Right cardiac atrium (tissue), 5 donors: Measurements from ENCODE around the gene GLB1L. TPM values are rescaled to one million over a fixed set of nuclear protein-coding genes. Genes with fewer than 3 reads are reported as not detected.

Experiments
- ATAC-seq, 2 donors: fragments of 200-7000 bp; cut with Tn5 transposase; one replicate each; pipeline versions ENCODE4 v1.8.0 to v1.9.1; 2020; ENCODE audit warnings: moderate library complexity in 2 of 2, mild to moderate bottlenecking in 1 of 2
- DNase-seq, 3 donors: peaks; one replicate each; pipeline ENCODE4 v3.0.0-alpha.2; 2020
- H3K27ac ChIP-seq: one replicate; pipeline ENCODE4 v1.5.1; 2013; ENCODE audit warnings: mild to moderate bottlenecking, low read length, control low read depth, moderate library complexity
- H3K27me3 ChIP-seq: one replicate; pipeline ENCODE4 v1.6.1; 2013; ENCODE audit not compliant: control insufficient read depth, insufficient read depth
- H3K4me1 ChIP-seq: one replicate; pipeline ENCODE4 v1.6.1; 2013; ENCODE audit warnings: low read length; ENCODE audit not compliant: control insufficient read depth, insufficient read depth
- H3K4me3 ChIP-seq: one replicate; pipeline ENCODE4 v1.5.1; 2013; ENCODE audit warnings: low read length, control low read depth
- H3K9me3 ChIP-seq: one replicate; pipeline ENCODE4 v1.6.1; 2013; ENCODE audit warnings: low read length; ENCODE audit not compliant: control insufficient read depth
- WGBS: extraction: QIAGEN DNeasy Blood & Tissue Kit; methylation state at CpG from one replicate; pipeline ENCODE4 v1.1.7; 2013; 5-methylcytosine and 5-hydroxymethylcytosine counted together
- intact Hi-C, 4 donors: fragments of 100-400 bp; cut with DNase I; formaldehyde crosslinking; loops; one replicate each; pipeline versions ENCODE4 v1.11.0 to v1.14.0; 2022 to 2023
- polyA plus RNA-seq: library from polyadenylated mRNA; stranded (reverse); fragments of 200-250 nt; gene quantifications from one replicate; pipeline ENCODE4 v1.2.3, GENCODE V29; 2013
- total RNA-seq, 4 donors: library from RNA; stranded (reverse); fragmentation: NEBNext Ultra II Directional; extraction: Animal tissue kit (Norgen Biotek cat#: 25700); gene quantifications; one replicate each; pipeline ENCODE4 v1.2.1, GENCODE V29; 2021
- donor health status: healthy with polysubstance abuse.
- donor health status: DM: no; HTN: yes; CAD: no.
- donor health status: DM: no; HTN: no; CAD: no.
- donor health status: DM: no; HTN: yes; CAD: no; lungs with severe emphysema.
- donor health status: DM: yes; HTN: yes; CAD: no.

GLB1L gene
- total and polyA plus RNA-seq, 5 donors, result 2.7 to 3.8 (median 3.1) TPM

- Histone ChIP-seq H3K27me3 (no peaks in the 10 kb centered on the region), H3K27ac (peak overlapping the region; percentile 27), H3K9me3 (no peaks in the 10 kb centered on the region), H3K4me3 (peak overlapping the region; percentile 56), H3K4me1 (peaks cover 12% of the 10 kb centered on the region)
- WGBS, result 13% methylated on average over 9 of the region's 9 CpGs
- intact Hi-C loops, result no loop called here
- no peak for DNase-seq
- no peak for ATAC-seq
These were observed 7.3 kb upstream of the GLB1L start for GRCh38 chr2:219252570-219252899.

DNA sequence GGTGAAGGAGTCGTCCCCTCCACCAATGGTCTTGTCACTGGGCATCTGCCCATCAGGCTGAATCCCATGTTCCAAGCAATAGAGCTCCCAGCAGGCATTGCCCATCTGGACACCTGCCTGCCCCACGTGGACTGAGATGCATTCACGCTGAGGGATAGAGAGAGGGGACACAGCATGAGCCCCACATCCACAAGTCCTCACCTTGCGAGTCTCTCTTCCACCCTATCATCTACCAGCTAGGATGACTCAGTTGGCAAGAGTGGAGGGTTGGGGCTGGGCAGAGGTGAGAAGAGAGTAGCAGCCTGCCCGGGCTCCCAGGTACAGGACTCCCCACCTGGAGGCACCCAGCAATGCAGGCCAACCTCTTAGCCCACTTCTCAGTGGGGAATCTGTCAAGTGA, 6.8 kb upstream of the GLB1L start:
- Histone ChIP-seq H3K9me3 (no peaks in the 10 kb centered on the region), H3K4me1 (peaks cover 12% of the 10 kb centered on the region), H3K4me3 (no peak overlapping the region), H3K27ac (peak overlapping the region; percentile 0), H3K27me3 (no peaks in the 10 kb centered on the region)
- 55% methylated on average over 5 of the region's 5 CpGs for WGBS
- no peak for ATAC-seq
- peak in 1 of 3 donors; percentile 27 for DNase-seq
- intact Hi-C loops, result no loop called here

GRCh38 chr2:219251656-219252055, 6.4 kb upstream of the GLB1L start:
- H3K4me3 ChIP-seq, result no peak overlapping the region
- no peaks in the 10 kb centered on the region for H3K9me3 ChIP-seq
- H3K4me1 ChIP-seq, result peaks cover 12% of the 10 kb centered on the region
- DNase-seq (no peak), ATAC-seq (no peak)
- WGBS, result 62% methylated on average over 6 of the region's 6 CpGs
- peak overlapping the region; percentile 0 for H3K27ac ChIP-seq
- intact Hi-C loops, result no loop called here
- no peaks in the 10 kb centered on the region for H3K27me3 ChIP-seq

- Histone ChIP-seq H3K4me1 (peaks cover 15% of the 10 kb centered on the region), H3K27me3 (no peaks in the 10 kb centered on the region), H3K27ac (peak overlapping the region; percentile 84), H3K4me3 (no peak overlapping the region), H3K9me3 (no peaks in the 10 kb centered on the region)
- intact Hi-C loops, result no loop called here
- ATAC-seq (no peak), DNase-seq (peak in 1 of 3 donors; percentile 54)
- WGBS, result 88% methylated on average over 22 of the region's 22 CpGs
These were observed 5.0 kb upstream of the GLB1L start for GRCh38 chr2:219250049-219250781.

DNA sequence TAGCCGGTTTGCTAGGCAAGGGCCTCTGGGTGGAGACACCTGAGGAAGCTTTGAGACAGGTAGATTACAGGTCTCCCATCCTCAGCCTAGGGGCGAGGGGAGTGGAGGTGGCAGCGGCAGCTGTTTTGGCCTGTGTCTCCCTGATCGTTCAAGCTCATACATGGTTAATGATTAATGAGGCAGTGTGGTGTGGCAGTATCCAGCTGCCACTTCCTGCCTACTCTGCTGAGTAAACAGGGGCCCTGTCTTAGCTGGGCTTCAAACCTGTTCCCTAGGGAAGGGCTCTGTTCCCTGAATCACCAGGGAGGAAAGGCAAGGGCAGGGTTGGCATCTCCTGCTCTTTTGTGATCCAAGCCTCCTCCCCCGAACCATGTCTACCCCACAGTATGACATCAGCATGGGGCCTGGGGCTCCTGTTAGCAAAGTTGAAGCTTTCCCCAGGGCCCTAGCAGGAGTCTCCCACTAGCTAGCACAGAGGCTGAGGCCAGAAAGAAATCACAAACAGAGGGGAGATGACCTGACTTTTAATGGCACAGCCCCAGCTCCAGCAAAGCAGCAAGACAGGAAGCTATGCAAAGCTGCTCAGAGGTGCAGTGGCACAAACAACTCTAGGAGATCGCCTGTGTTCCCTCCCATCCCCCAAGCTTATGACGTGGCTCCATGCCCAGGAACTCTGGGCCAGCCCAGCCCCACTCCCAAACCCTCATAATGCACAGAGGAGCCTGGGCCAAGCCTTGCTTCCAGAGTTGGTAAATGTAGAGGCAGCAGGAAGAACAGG, 4.1 kb upstream of the GLB1L start:
- 31% methylated on average over 7 of the region's 7 CpGs for WGBS
- DNase-seq (peak; percentile 62 to 84 (median 82)), ATAC-seq (peak in 1 of 2 donors; percentile 35)
- Histone ChIP-seq H3K9me3 (no peaks in the 10 kb centered on the region), H3K27me3 (no peaks in the 10 kb centered on the region), H3K4me1 (peaks cover 15% of the 10 kb centered on the region), H3K27ac (peak overlapping the region; percentile 84), H3K4me3 (no peak overlapping the region)
- intact Hi-C loops, result loop anchor here in 1 of 4 donors (10.0 kb wide), 1 partner anchor 45 kb away; no protein-coding TSS in a partner anchor

GRCh38 chr2:219248845-219249202, 3.6 kb upstream of the GLB1L start:
- Histone ChIP-seq H3K27ac (peak overlapping the region; percentile 84), H3K9me3 (no peaks in the 10 kb centered on the region), H3K27me3 (no peaks in the 10 kb centered on the region), H3K4me3 (no peak overlapping the region), H3K4me1 (peaks cover 15% of the 10 kb centered on the region)
- ATAC-seq (no peak), DNase-seq (peak in 1 of 3 donors; percentile 23)
- 77% methylated on average over 2 of the region's 2 CpGs for WGBS
- intact Hi-C loops, result loop anchor here in 1 of 4 donors (10.0 kb wide), 1 partner anchor 46 kb away; no protein-coding TSS in a partner anchor

- WGBS, result 84% methylated on average over 17 of the region's 17 CpGs
- no peak overlapping the region for H3K4me3 ChIP-seq
- peaks cover 15% of the 10 kb centered on the region for H3K4me1 ChIP-seq
- H3K9me3 ChIP-seq, result no peaks in the 10 kb centered on the region
- no peaks in the 10 kb centered on the region for H3K27me3 ChIP-seq
- no peak overlapping the region for H3K27ac ChIP-seq
- intact Hi-C loops, result loop anchor here in 1 of 4 donors (10.0 kb wide), 1 partner anchor 47 kb away; no protein-coding TSS in a partner anchor
- ATAC-seq, result no peak
- DNase-seq, result peak in 1 of 3 donors; percentile 38
These were observed 2.7 kb upstream of the GLB1L start for GRCh38 chr2:219247678-219248642.

GRCh38 chr2:219246559-219246958, 1.3 kb upstream of the GLB1L start:
- Histone ChIP-seq H3K27me3 (no peaks in the 10 kb centered on the region), H3K27ac (no peak overlapping the region), H3K9me3 (no peaks in the 10 kb centered on the region), H3K4me3 (no peak overlapping the region), H3K4me1 (peaks cover 15% of the 10 kb centered on the region)
- DNase-seq (peak in 1 of 3 donors; percentile 33), ATAC-seq (no peak)
- intact Hi-C loops, result loop anchor here in 1 of 4 donors (10.0 kb wide), 1 partner anchor 48 kb away; no protein-coding TSS in a partner anchor
- 93% methylated on average over 10 of the region's 10 CpGs for WGBS

GRCh38 chr2:219245899-219246230, 621 bp upstream of the GLB1L start:
- no peak for ATAC-seq
- intact Hi-C loops, result loop anchor here in 1 of 4 donors (10.0 kb wide), 1 partner anchor 49 kb away; no protein-coding TSS in a partner anchor
- H3K27ac ChIP-seq, result peak overlapping the region; percentile 74
- H3K27me3 ChIP-seq, result no peaks in the 10 kb centered on the region
- DNase-seq, result no peak
- 16% methylated on average over 10 of the region's 10 CpGs for WGBS
- H3K4me1 ChIP-seq, result peaks cover 15% of the 10 kb centered on the region
- no peaks in the 10 kb centered on the region for H3K9me3 ChIP-seq
- H3K4me3 ChIP-seq, result peak overlapping the region; percentile 48

- H3K4me3 ChIP-seq, result peak overlapping the region; percentile 48
- 42% methylated on average over 6 of the region's 6 CpGs for WGBS
- peak overlapping the region; percentile 68 for H3K27ac ChIP-seq
- ATAC-seq (no peak), DNase-seq (no peak)
- H3K4me1 ChIP-seq, result peaks cover 11% of the 10 kb centered on the region
- intact Hi-C loops, result loop anchor here in 1 of 4 donors (10.0 kb wide), 1 partner anchor 50 kb away; no protein-coding TSS in a partner anchor
- no peaks in the 10 kb centered on the region for H3K27me3 ChIP-seq
- H3K9me3 ChIP-seq, result no peaks in the 10 kb centered on the region
These were observed 476 bp downstream of the GLB1L start for GRCh38 chr2:219244789-219245147.
